SK-N-SH (cell line): ENCODE results near the gene VCPKMT. TPM values are rescaled to one million over a fixed set of nuclear protein-coding genes. Genes with fewer than 3 reads are reported as not detected.

Experiments
- CTCF ChIA-PET: fragments of 300-600, 350-600 bp; formaldehyde crosslinking; extraction: SDS; loops from one replicate; lab custom pipeline; 2021; lab: Yijun Ruan, JAX
- POLR2A ChIA-PET: fragments of 350-600 bp; sonication (Branson Sonifier 250); formaldehyde crosslinking; extraction: SDS; loops from one replicate; lab custom pipeline; 2020; ENCODE audit warnings: antibody characterized with exemption, inconsistent platforms; lab: Yijun Ruan, JAX
- DNase-seq: peaks from one replicate; pipeline ENCODE4 v3.0.0; 2012
- H2AFZ ChIP-seq: fragments of 200-600 bp; sonication (generic); 2 replicates; pipeline ENCODE4 v1.8.1; 2016; ENCODE audit warnings: antibody characterized with exemption, mild to moderate bottlenecking, low read depth
- H3F3A ChIP-seq: fragments of 200-600 bp; sonication (generic); replicated peaks from 2 replicates; pipeline ENCODE3; 2016; ENCODE audit warnings: antibody characterized with exemption, mild to moderate bottlenecking; ENCODE audit not compliant: insufficient read depth
- H3K27ac ChIP-seq, 2 experiments: fragments of 200-500 bp in 1 of 2; fragments of 200-600 bp in 1 of 2; sonication (Bioruptor generic) in 1 of 2; sonication (generic), shearing (Covaris generic) in 1 of 2; 2 replicates each; pipeline versions ENCODE4 v1.5.1 to v1.6.1; 2014 to 2016; ENCODE audit warnings: low read depth in 2 of 2, inconsistent platforms in 1 of 2, low read length in 1 of 2, mild to moderate bottlenecking in 1 of 2, mixed read lengths in 1 of 2
- H3K27me3 ChIP-seq: fragments of 200-600 bp; sonication (generic), shearing (Covaris generic); 2 replicates; pipeline ENCODE4 v1.6.1; 2016; ENCODE audit warnings: mixed run types; ENCODE audit not compliant: insufficient read depth
- H3K36me3 ChIP-seq, 2 experiments: fragments of 200-500 bp in 1 of 2; fragments of 200-600 bp in 1 of 2; sonication (Bioruptor generic) in 1 of 2; sonication (generic) in 1 of 2; replicated peaks in 1 of 2; 2 replicates each; pipeline versions ENCODE3 to v1.5.1; 2014 to 2016; ENCODE audit warnings: low read length in 1 of 2, mild to moderate bottlenecking in 1 of 2; ENCODE audit not compliant: insufficient read depth in 2 of 2, control insufficient read depth in 1 of 2
- H3K4me1 ChIP-seq, 2 experiments: fragments of 200-500 bp in 1 of 2; fragments of 200-600 bp in 1 of 2; sonication (Bioruptor generic) in 1 of 2; sonication (generic), shearing (Covaris generic) in 1 of 2; 2 replicates each; pipeline versions ENCODE4 v1.5.1 to v1.6.1; 2014 to 2016; ENCODE audit warnings: low read depth in 1 of 2, low read length in 1 of 2, mixed run types in 1 of 2; ENCODE audit not compliant: insufficient read depth in 2 of 2, control insufficient read depth in 1 of 2
- H3K4me2 ChIP-seq: fragments of 200-600 bp; sonication (generic), shearing (Covaris generic); 2 replicates; pipeline ENCODE4 v1.6.1; 2017; ENCODE audit warnings: mixed run types
- H3K4me3 ChIP-seq, 2 experiments: fragments of 200-500 bp in 1 of 2; fragments of 200-600 bp in 1 of 2; sonication (Bioruptor generic) in 1 of 2; sonication (generic), shearing (Covaris generic) in 1 of 2; 2 replicates each; pipeline versions ENCODE4 v1.5.1 to v1.8.1; 2014 to 2016; ENCODE audit warnings: low read depth in 2 of 2, inconsistent platforms in 1 of 2, low read length in 1 of 2, mild to moderate bottlenecking in 1 of 2, mixed read lengths in 1 of 2, moderate library complexity in 1 of 2
- H3K79me2 ChIP-seq: fragments of 200-600 bp; sonication (generic); 2 replicates; pipeline ENCODE4 v1.8.1; 2017; ENCODE audit warnings: mild to moderate bottlenecking; ENCODE audit not compliant: insufficient read depth
- H3K9ac ChIP-seq: fragments of 200-600 bp; sonication (generic); 2 replicates; pipeline ENCODE4 v1.6.1; 2017; ENCODE audit warnings: mixed run types
- H3K9me2 ChIP-seq: fragments of 200-600 bp; sonication (generic); 2 replicates; pipeline ENCODE4 v1.6.1; 2017; ENCODE audit warnings: mixed run types
- H3K9me3 ChIP-seq: fragments of 200-600 bp; sonication (generic); 2 replicates; pipeline ENCODE4 v1.6.1; 2017; ENCODE audit warnings: mixed run types, mild to moderate bottlenecking, moderate library complexity
- H4K20me1 ChIP-seq: fragments of 200-600 bp; sonication (generic); 2 replicates; pipeline ENCODE4 v1.6.1; 2017; ENCODE audit warnings: mild to moderate bottlenecking, mixed run types; ENCODE audit not compliant: insufficient read depth
- CHD2 ChIP-seq: fragments of 150-350 bp; IDR thresholded peaks from 2 replicates; pipeline ENCODE4 v1.6.1; 2018; ENCODE audit warnings: low read length; ENCODE audit not compliant: partially characterized antibody
- FOSL2 ChIP-seq: IDR thresholded peaks from 2 replicates; pipeline ENCODE4 v1.4.0; 2012; ENCODE audit warnings: low read depth, mild to moderate bottlenecking, moderate library complexity, borderline replicate concordance
- GATA2 ChIP-seq: sonication (generic); formaldehyde crosslinking; IDR thresholded peaks from 2 replicates; pipeline ENCODE4 v1.5.0; 2020; ENCODE audit warnings: mild to moderate bottlenecking, missing genetic modification reagents
- JUND ChIP-seq: IDR thresholded peaks from 2 replicates; pipeline ENCODE4 v1.4.0; 2012
- MXI1 ChIP-seq: IDR thresholded peaks from 2 replicates; pipeline ENCODE4 v1.6.1; 2012; ENCODE audit warnings: mild to moderate bottlenecking, low read depth, low read length, improper control_type of control experiment
- NFIC ChIP-seq: IDR thresholded peaks from 2 replicates; pipeline ENCODE4 v1.4.0; 2012; ENCODE audit warnings: borderline replicate concordance
- NRF1 ChIP-seq: IDR thresholded peaks from 2 replicates; pipeline ENCODE4 v1.6.1; 2012; ENCODE audit warnings: low read depth, mild to moderate bottlenecking, low read length
- PBX3 ChIP-seq: IDR thresholded peaks from 2 replicates; pipeline ENCODE4; 2012
- POLR2AphosphoS5 ChIP-seq: IDR thresholded peaks from 2 replicates; pipeline ENCODE4 v1.6.1; 2012; ENCODE audit warnings: low read depth, low read length
- RAD21 ChIP-seq: IDR thresholded peaks from 2 replicates; pipeline ENCODE4 v1.6.1; 2012; ENCODE audit warnings: mild to moderate bottlenecking, low read length
- RCOR1 ChIP-seq: fragments of 150-350 bp; IDR thresholded peaks from 2 replicates; pipeline ENCODE4 v1.6.1; 2017; ENCODE audit warnings: antibody characterized with exemption, low read length
- SMC3 ChIP-seq: IDR thresholded peaks from 2 replicates; pipeline ENCODE4 v1.6.1; 2012; ENCODE audit warnings: low read depth, low read length, improper control_type of control experiment
- TEAD4 ChIP-seq: IDR thresholded peaks from 2 replicates; pipeline ENCODE4 v1.4.0; 2012; ENCODE audit warnings: mild to moderate bottlenecking, borderline replicate concordance; ENCODE audit not compliant: insufficient read depth
- USF2 ChIP-seq: fragments of 150-350 bp; IDR thresholded peaks from 2 replicates; pipeline ENCODE4 v1.6.1; 2017; ENCODE audit warnings: antibody characterized with exemption, low read length, low read depth, borderline replicate concordance
- YY1 ChIP-seq: IDR thresholded peaks from 2 replicates; pipeline ENCODE4 v1.4.0; 2012; ENCODE audit warnings: low read depth, mild to moderate bottlenecking
- WGBS: methylation state at CpG from one replicate; pipeline ENCODE4 v1.1.6; 2017; ENCODE audit warnings: low lambda C conversion rate; 5-methylcytosine and 5-hydroxymethylcytosine counted together
- polyA plus RNA-seq, 3 experiments: library from polyadenylated mRNA; depleted of rRNA; stranded (reverse); fragments of >200 nt; gene quantifications; 2 replicates each; pipeline ENCODE4 v1.2.3, GENCODE V29; 2012

The VCPKMT gene
- polyA plus RNA-seq, 1 of the 3 experiments (the other 2 are of a cell fraction): 7.3 TPM

GRCh38 chr14:50083467-50084337 lies 32.7 kb downstream of the VCPKMT start:
- Histone ChIP-seq H3K4me1 (no peaks in the 10 kb centered on the region; a peak in 1 of 4 replicates), H3K27me3 (no peaks in the 10 kb centered on the region), H3K9me2 (no peaks in the 10 kb centered on the region), H3K27ac (no peak overlapping the region), H3K4me2 (no peak overlapping the region), H3K4me3 (no peak overlapping the region), H3F3A (peaks cover 10% of the 10 kb centered on the region), H3K79me2 (no peaks in the 10 kb centered on the region), H3K36me3 (no peaks in the 10 kb centered on the region), H3K9me3 (no peaks in the 10 kb centered on the region), H4K20me1 (no peaks in the 10 kb centered on the region), H3K9ac (no peak overlapping the region), H2AFZ (no peak overlapping the region)
- TF ChIP-seq USF2 (no peak), RCOR1 (no peak), PBX3 (no peak), RAD21 (no peak), MXI1 (no peak)
- CTCF ChIA-PET: no interaction called here
- POLR2A ChIA-PET: no interaction called here
- 92% methylated on average over 8 of the region's 17 CpGs for WGBS
- DNase-seq: no peak

- CTCF ChIA-PET: interaction anchor here (1.0 to 1.2 kb wide), 3 partner anchors 9 to 197 kb away, joined by 3 to 6 read pairs (median 3); no protein-coding TSS in a partner anchor
- H3K9me3 ChIP-seq: no peaks in the 10 kb centered on the region
- H3K27ac ChIP-seq: no peak overlapping the region
- POLR2A ChIA-PET: no interaction called here
- no peaks in the 10 kb centered on the region for H4K20me1 ChIP-seq
- no peak for DNase-seq
- no peaks in the 10 kb centered on the region; a peak in 1 of 4 replicates for H3K4me1 ChIP-seq
- no peaks in the 10 kb centered on the region for H3K27me3 ChIP-seq
- no peaks in the 10 kb centered on the region for H3K36me3 ChIP-seq
- 93% methylated on average over 10 of the region's 10 CpGs for WGBS
- H3K4me3 ChIP-seq: no peak overlapping the region
- no peak overlapping the region for H2AFZ ChIP-seq
- H3K9ac ChIP-seq: no peak overlapping the region
- H3F3A ChIP-seq: peaks cover 10% of the 10 kb centered on the region
- H3K79me2 ChIP-seq: no peaks in the 10 kb centered on the region
- H3K4me2 ChIP-seq: no peak overlapping the region
- TF ChIP-seq POLR2AphosphoS5 (no peak), GATA2 (CRISPR knock-in tag) (no peak), TEAD4 (no peak), RAD21 (no peak), FOSL2 (no peak), JUND (no peak), YY1 (no peak), PBX3 (no peak), CHD2 (no peak), NRF1 (no peak), SMC3 (no peak), NFIC (no peak)
- H3K9me2 ChIP-seq: no peaks in the 10 kb centered on the region
These were observed 33.4 kb downstream of the VCPKMT start for GRCh38 chr14:50082784-50083466.
